BE2C (cell line): ENCODE data around the gene PRKG1.

Experiments used
- DNase-seq: peaks from one replicate; pipeline ENCODE4 v3.0.0-alpha.2; 2020
- H3K27me3 ChIP-seq: fragments of 250-450 bp; sonication (Bioruptor Pico); 2 replicates; pipeline ENCODE4 v1.5.1; 2020; ENCODE audit warnings: mild to moderate bottlenecking
- H3K36me3 ChIP-seq: fragments of 250-450 bp; sonication (Bioruptor Pico); 2 replicates; pipeline ENCODE4 v1.5.1; 2020; ENCODE audit warnings: mild to moderate bottlenecking
- H3K4me1 ChIP-seq: fragments of 250-450 bp; sonication (Bioruptor Pico); 2 replicates; pipeline ENCODE4 v1.5.1; 2020
- H3K4me3 ChIP-seq: 2 replicates; pipeline ENCODE4 v1.5.1; 2011; ENCODE audit warnings: low read depth, low read length
- H3K9me3 ChIP-seq: fragments of 250-450 bp; sonication (Bioruptor Pico); 2 replicates; pipeline ENCODE4 v1.5.1; 2020
- CTCF ChIP-seq: IDR thresholded peaks from 2 replicates; pipeline ENCODE4 v1.5.1; 2012; ENCODE audit warnings: mild to moderate bottlenecking, low read depth, low read length

The PRKG1 gene

GRCh38 chr10:51767103-51767763, 692.9 kb downstream of the PRKG1 start:
- no peak for DNase-seq
- TF ChIP-seq CTCF = no peak
- Histone ChIP-seq H3K4me3 (no peak overlapping the region), H3K9me3 (no peaks in the 10 kb centered on the region), H3K27me3 (no peaks in the 10 kb centered on the region), H3K4me1 (no peaks in the 10 kb centered on the region), H3K36me3 (no peaks in the 10 kb centered on the region)

- H3K4me3 ChIP-seq = no peak overlapping the region
- H3K9me3 ChIP-seq = no peaks in the 10 kb centered on the region
- TF ChIP-seq CTCF = no peak
- H3K27me3 ChIP-seq = no peaks in the 10 kb centered on the region
- H3K4me1 ChIP-seq = no peaks in the 10 kb centered on the region
- H3K36me3 ChIP-seq = no peaks in the 10 kb centered on the region
- DNase-seq = no peak
Measured at GRCh38 chr10:51768886-51769465, 694.7 kb downstream of the PRKG1 start.

GRCh38 chr10:51770709-51771108, 696.4 kb downstream of the PRKG1 start:
- Histone ChIP-seq H3K36me3 (no peaks in the 10 kb centered on the region), H3K4me3 (no peak overlapping the region), H3K27me3 (no peaks in the 10 kb centered on the region), H3K9me3 (no peaks in the 10 kb centered on the region), H3K4me1 (no peaks in the 10 kb centered on the region)
- no peak for DNase-seq
- no peak for TF ChIP-seq CTCF

GRCh38 chr10:51772387-51772786, 698.1 kb downstream of the PRKG1 start:
- Histone ChIP-seq H3K4me1 (no peaks in the 10 kb centered on the region), H3K4me3 (no peak overlapping the region), H3K36me3 (no peaks in the 10 kb centered on the region), H3K27me3 (no peaks in the 10 kb centered on the region), H3K9me3 (no peaks in the 10 kb centered on the region)
- no peak for DNase-seq
- no peak for TF ChIP-seq CTCF

GRCh38 chr10:51773681-51774080, 699.4 kb downstream of the PRKG1 start:
- no peak for TF ChIP-seq CTCF

GRCh38 chr10:51783941-51784340, 709.7 kb downstream of the PRKG1 start:
- TF ChIP-seq CTCF = no peak

More at GRCh38 chr10:51773681-51774080, 699.4 kb downstream of the PRKG1 start:
- Histone ChIP-seq H3K4me1 (no peaks in the 10 kb centered on the region), H3K27me3 (no peaks in the 10 kb centered on the region), H3K4me3 (no peak overlapping the region), H3K36me3 (no peaks in the 10 kb centered on the region), H3K9me3 (no peaks in the 10 kb centered on the region)
- DNase-seq = no peak

More at GRCh38 chr10:51783941-51784340, 709.7 kb downstream of the PRKG1 start:
- Histone ChIP-seq H3K36me3 (no peaks in the 10 kb centered on the region), H3K9me3 (no peaks in the 10 kb centered on the region), H3K4me3 (no peak overlapping the region), H3K4me1 (no peaks in the 10 kb centered on the region), H3K27me3 (no peaks in the 10 kb centered on the region)
- no peak for DNase-seq
